ENCODE results near the gene IL20RB.

The IL20RB gene

GRCh38 chr3:137026701-137027100 is 68.9 kb downstream of the IL20RB start:
- no peak for TF ChIP-seq CTCF (IDR thresholded peaks at IDR 0.05; ENCODE audit: low read depth, low read length)
- Histone ChIP-seq H3K27me3 (ENCODE audit: insufficient read depth, low read depth, severe bottlenecking) (peaks cover under 1% of the 10 kb centered on the region), H3K9me3 (ENCODE audit: severe bottlenecking) (no peaks in the 10 kb centered on the region), H3K27ac (no peak overlapping the region), H3K36me3 (no peaks in the 10 kb centered on the region), H3K4me3 (ENCODE audit: low read depth, low read length) (no peak overlapping the region)
- no peak for DNase-seq

GRCh38 chr3:137032465-137033120 is 74.8 kb downstream of the IL20RB start:
- no peaks in the 10 kb centered on the region for H3K9me3 ChIP-seq (ENCODE audit: severe bottlenecking)
- peak; percentile 92 for DNase-seq
- no peaks in the 10 kb centered on the region for H3K36me3 ChIP-seq
- peak; percentile 97 for TF ChIP-seq CTCF (IDR thresholded peaks at IDR 0.05; ENCODE audit: low read depth, low read length)
- peaks cover 6% of the 10 kb centered on the region for H3K27me3 ChIP-seq (ENCODE audit: insufficient read depth, low read depth, severe bottlenecking)
- H3K4me3 ChIP-seq (ENCODE audit: low read depth, low read length): peak overlapping the region; percentile 46
- no peak overlapping the region for H3K27ac ChIP-seq

GRCh38 chr3:137035631-137036030 is 77.8 kb downstream of the IL20RB start:
- no peaks in the 10 kb centered on the region for H3K9me3 ChIP-seq (ENCODE audit: severe bottlenecking)
- H3K27me3 ChIP-seq (ENCODE audit: insufficient read depth, low read depth, severe bottlenecking): peaks cover 6% of the 10 kb centered on the region
- peak; percentile 43 for DNase-seq
- TF ChIP-seq CTCF (IDR thresholded peaks at IDR 0.05; ENCODE audit: low read depth, low read length): peak; percentile 71
- H3K4me3 ChIP-seq (ENCODE audit: low read depth, low read length): no peak overlapping the region
- no peak overlapping the region for H3K27ac ChIP-seq
- no peaks in the 10 kb centered on the region for H3K36me3 ChIP-seq

GRCh38 chr3:137039570-137039969 is 81.8 kb downstream of the IL20RB start:
- no peaks in the 10 kb centered on the region for H3K36me3 ChIP-seq
- no peak for TF ChIP-seq CTCF (IDR thresholded peaks at IDR 0.05; ENCODE audit: low read depth, low read length)
- H3K4me3 ChIP-seq (ENCODE audit: low read depth, low read length): no peak overlapping the region
- H3K27ac ChIP-seq: no peak overlapping the region
- H3K27me3 ChIP-seq (ENCODE audit: insufficient read depth, low read depth, severe bottlenecking): no peaks in the 10 kb centered on the region
- no peaks in the 10 kb centered on the region for H3K9me3 ChIP-seq (ENCODE audit: severe bottlenecking)
- DNase-seq: no peak

GRCh38 chr3:137041251-137041650 is 83.5 kb downstream of the IL20RB start:
- no peaks in the 10 kb centered on the region for H3K27me3 ChIP-seq (ENCODE audit: insufficient read depth, low read depth, severe bottlenecking)
- H3K9me3 ChIP-seq (ENCODE audit: severe bottlenecking): no peaks in the 10 kb centered on the region
- DNase-seq: no peak
- TF ChIP-seq CTCF (IDR thresholded peaks at IDR 0.05; ENCODE audit: low read depth, low read length): no peak
- no peaks in the 10 kb centered on the region for H3K36me3 ChIP-seq
- no peak overlapping the region for H3K4me3 ChIP-seq (ENCODE audit: low read depth, low read length)
- H3K27ac ChIP-seq: no peak overlapping the region

GRCh38 chr3:137041686-137042085 is 83.9 kb downstream of the IL20RB start:
- DNase-seq: no peak

More at GRCh38 chr3:137041686-137042085, 83.9 kb downstream of the IL20RB start:
- Histone ChIP-seq H3K4me3 (ENCODE audit: low read depth, low read length) (no peak overlapping the region), H3K9me3 (ENCODE audit: severe bottlenecking) (no peaks in the 10 kb centered on the region), H3K27me3 (ENCODE audit: insufficient read depth, low read depth, severe bottlenecking) (no peaks in the 10 kb centered on the region), H3K36me3 (no peaks in the 10 kb centered on the region), H3K27ac (no peak overlapping the region)
- TF ChIP-seq CTCF (IDR thresholded peaks at IDR 0.05; ENCODE audit: low read depth, low read length): no peak

All from WERI-Rb-1 (cell line).